HepG2 (cell line): ENCODE data around the gene ICE1. TPM values are rescaled to one million over a fixed set of nuclear protein-coding genes. Genes with fewer than 3 reads are reported as not detected.

Source experiments
- ARID2 ChIP-seq: sonication (generic); formaldehyde crosslinking; IDR thresholded peaks from 2 replicates; pipeline ENCODE4 v1.8.1; 2022; ENCODE audit warnings: mild to moderate bottlenecking, missing genetic modification reagents, borderline replicate concordance
- DNMT1 ChIP-seq: sonication (generic); formaldehyde crosslinking; IDR thresholded peaks from 2 replicates; pipeline ENCODE4 v1.5.1; 2020; ENCODE audit warnings: mild to moderate bottlenecking, missing genetic modification reagents
- HDAC6 ChIP-seq: fragments of 200-600 bp; sonication (generic); IDR thresholded peaks from 2 replicates; pipeline ENCODE4 v1.7.0; 2017; ENCODE audit warnings: mild to moderate bottlenecking, antibody characterized with exemption, low read length, low read depth
- HOXA9 ChIP-seq: sonication (generic); formaldehyde crosslinking; IDR thresholded peaks from 2 replicates; pipeline ENCODE4 v1.8.1; 2022; ENCODE audit warnings: missing genetic modification reagents, mild to moderate bottlenecking, moderate library complexity, borderline replicate concordance
- KLF12 ChIP-seq: sonication (generic); formaldehyde crosslinking; IDR thresholded peaks from 2 replicates; pipeline ENCODE4 v1.4.0; 2020; ENCODE audit warnings: missing genetic modification reagents, borderline replicate concordance
- KLF16 ChIP-seq, 2 experiments: sonication (generic) in 1 of 2; formaldehyde crosslinking in 1 of 2; IDR thresholded peaks; 2 replicates each; pipeline versions ENCODE4 v1.6.1 to v1.8.0; 2016 to 2023; ENCODE audit warnings: missing genetic modification reagents in 2 of 2, missing compliant biosample characterization in 1 of 2
- POLR2G ChIP-seq: fragments of 200-400 bp; formaldehyde crosslinking; IDR thresholded peaks from 2 replicates; pipeline ENCODE4 v1.6.1; 2018; ENCODE audit warnings: mild to moderate bottlenecking, low read depth, low read length, moderate library complexity
- SOX13 ChIP-seq, 3 experiments: fragments of 450-650 bp in 1 of 3; sonication (generic) in 1 of 3; formaldehyde crosslinking in 1 of 3; IDR thresholded peaks in 2 of 3; conservative IDR thresholded peaks in 1 of 3; 2 replicates each; pipeline versions ENCODE4 v1.5.0 to v1.6.1; 2016 to 2020; ENCODE audit warnings: antibody characterized with exemption in 1 of 3, mild to moderate bottlenecking in 1 of 3, missing compliant biosample characterization in 1 of 3, missing genetic modification reagents in 1 of 3, moderate library complexity in 1 of 3
- YEATS2 ChIP-seq: sonication (generic); formaldehyde crosslinking; IDR thresholded peaks from 2 replicates; pipeline ENCODE4 v1.4.0; 2020; ENCODE audit warnings: missing genetic modification reagents, borderline replicate concordance
- ZFP37 ChIP-seq: sonication (generic); formaldehyde crosslinking; IDR thresholded peaks from 2 replicates; pipeline ENCODE4 v1.4.0; 2020; ENCODE audit warnings: missing genetic modification reagents, borderline replicate concordance
- ZNF224 ChIP-seq: sonication (generic); formaldehyde crosslinking; IDR thresholded peaks from 2 replicates; pipeline ENCODE4 v1.5.0; 2020; ENCODE audit warnings: mild to moderate bottlenecking, missing genetic modification reagents
- ZNF274 ChIP-seq: sonication (generic); formaldehyde crosslinking; IDR thresholded peaks from 2 replicates; pipeline ENCODE4 v1.5.1; 2020; ENCODE audit warnings: mild to moderate bottlenecking, missing genetic modification reagents
- ZNF441 ChIP-seq: sonication (generic); formaldehyde crosslinking; IDR thresholded peaks from 2 replicates; pipeline ENCODE4 v1.7.0; 2021; ENCODE audit warnings: missing genetic modification reagents, borderline replicate concordance
- ZNF703 ChIP-seq: sonication (generic); formaldehyde crosslinking; IDR thresholded peaks from 2 replicates; pipeline ENCODE4 v1.5.1; 2020; ENCODE audit warnings: missing genetic modification reagents, mild to moderate bottlenecking, moderate library complexity, borderline replicate concordance
- ZNF709 ChIP-seq: sonication (generic); formaldehyde crosslinking; IDR thresholded peaks from 2 replicates; pipeline ENCODE4 v1.5.0; 2020; ENCODE audit warnings: mild to moderate bottlenecking, missing genetic modification reagents
- ZNF772 ChIP-seq: sonication (generic); formaldehyde crosslinking; IDR thresholded peaks from 2 replicates; pipeline ENCODE4 v1.5.0; 2020; ENCODE audit warnings: mild to moderate bottlenecking, missing genetic modification reagents
- ZNF839 ChIP-seq: sonication (generic); formaldehyde crosslinking; IDR thresholded peaks from 2 replicates; pipeline ENCODE4 v1.4.0; 2020; ENCODE audit warnings: missing genetic modification reagents, mild to moderate bottlenecking, borderline replicate concordance
- ZNF891 ChIP-seq: sonication (generic); formaldehyde crosslinking; IDR thresholded peaks from 2 replicates; pipeline ENCODE4 v1.5.0; 2020; ENCODE audit warnings: mild to moderate bottlenecking, missing genetic modification reagents
- polyA plus RNA-seq, 8 experiments: library from polyadenylated mRNA; depleted of rRNA in 3 of 8; stranded (reverse) in 7 of 8; unstranded in 1 of 8; fragments of >200 nt; fragmentation: Illumina TruSeq in 4 of 8; extraction: Trizol in 4 of 8; gene quantifications; 2 replicates each; pipeline versions ENCODE4 v1.2.1 to v1.2.3, GENCODE V29; 2011 to 2016; ENCODE audit warnings: low read depth in 4 of 8, missing spikeins in 1 of 8, mixed read lengths in 1 of 8; ENCODE audit not compliant: insufficient read depth in 1 of 8
- total RNA-seq, 5 experiments: library from RNA; depleted of rRNA; stranded (reverse); fragments of >200 nt; fragmentation: Illumina TruSeq; extraction: Trizol; gene quantifications; 2 replicates each; pipeline ENCODE4 v1.2.3, GENCODE V29; 2016; ENCODE audit warnings: low read depth in 1 of 5
- TF ChIP-seq, protein P1 (sequence below): sonication (generic); formaldehyde crosslinking; IDR thresholded peaks from 2 replicates; pipeline ENCODE4 v1.5.1; 2020; ENCODE audit warnings: missing genetic modification reagents, mild to moderate bottlenecking, borderline replicate concordance
- TF ChIP-seq, protein P2 (sequence below): sonication (generic); formaldehyde crosslinking; IDR thresholded peaks from 2 replicates; pipeline ENCODE4 v1.9.0; 2021; ENCODE audit warnings: missing genetic modification reagents, mild to moderate bottlenecking, borderline replicate concordance
- TF ChIP-seq, protein P3 (sequence below): sonication (generic); formaldehyde crosslinking; IDR thresholded peaks from 2 replicates; pipeline ENCODE4 v1.4.0; 2020; ENCODE audit warnings: mild to moderate bottlenecking, missing genetic modification reagents
- TF ChIP-seq, protein P4 (sequence below): sonication (generic); formaldehyde crosslinking; conservative IDR thresholded peaks from 2 replicates; pipeline ENCODE4 v1.8.0; 2022; ENCODE audit warnings: mild to moderate bottlenecking, moderate library complexity, missing genetic modification reagents

ICE1 gene
- total and polyA plus RNA-seq, 2 of the 13 experiments (the other 11 are each of a cell fraction or from before 2014, with no cell fraction given): 9.1 to 27.6 TPM

DNA sequence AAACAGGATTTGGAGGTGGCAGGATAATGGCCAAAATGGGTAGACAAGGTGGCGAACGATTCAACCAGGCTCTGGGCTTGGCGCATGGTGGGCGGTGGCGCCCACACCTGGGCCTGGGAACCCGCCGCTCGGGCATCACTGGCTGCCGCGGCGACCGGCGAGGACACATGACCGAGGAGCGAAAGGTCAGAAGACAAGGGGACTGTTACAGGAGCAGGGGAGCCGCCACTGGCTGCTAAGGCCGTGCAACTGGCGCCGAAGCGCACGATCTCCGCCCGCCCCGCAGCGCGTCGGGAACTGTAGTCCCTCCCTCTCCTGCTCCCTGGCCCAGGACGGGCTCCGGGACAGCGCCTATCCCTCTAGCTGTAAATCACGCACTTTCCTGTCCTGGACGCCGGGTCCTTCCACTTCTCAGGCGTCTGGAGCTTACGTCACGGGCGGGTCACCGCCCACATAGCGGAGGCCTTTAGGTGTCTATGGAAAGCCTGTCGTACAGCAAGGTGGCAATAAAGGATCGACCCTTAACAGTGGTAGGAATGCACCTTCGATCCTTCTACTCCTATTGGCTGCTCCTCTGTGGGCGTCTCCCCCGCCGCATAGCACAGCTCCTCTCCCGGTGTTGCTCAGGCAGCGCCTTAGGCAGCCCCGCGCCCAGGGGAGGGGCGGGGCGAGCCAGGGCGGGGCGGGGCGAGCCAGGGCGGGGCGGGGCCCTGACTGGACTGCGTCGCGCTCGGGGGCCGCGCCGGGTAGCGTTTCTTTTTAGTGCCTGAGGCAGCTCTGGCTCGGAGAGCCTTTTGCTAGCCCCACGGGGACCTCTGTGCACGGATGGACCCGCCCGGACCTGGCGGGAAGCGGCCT lies at the start of gene ICE1 (continued):
- TF ChIP-seq, protein P1, sequence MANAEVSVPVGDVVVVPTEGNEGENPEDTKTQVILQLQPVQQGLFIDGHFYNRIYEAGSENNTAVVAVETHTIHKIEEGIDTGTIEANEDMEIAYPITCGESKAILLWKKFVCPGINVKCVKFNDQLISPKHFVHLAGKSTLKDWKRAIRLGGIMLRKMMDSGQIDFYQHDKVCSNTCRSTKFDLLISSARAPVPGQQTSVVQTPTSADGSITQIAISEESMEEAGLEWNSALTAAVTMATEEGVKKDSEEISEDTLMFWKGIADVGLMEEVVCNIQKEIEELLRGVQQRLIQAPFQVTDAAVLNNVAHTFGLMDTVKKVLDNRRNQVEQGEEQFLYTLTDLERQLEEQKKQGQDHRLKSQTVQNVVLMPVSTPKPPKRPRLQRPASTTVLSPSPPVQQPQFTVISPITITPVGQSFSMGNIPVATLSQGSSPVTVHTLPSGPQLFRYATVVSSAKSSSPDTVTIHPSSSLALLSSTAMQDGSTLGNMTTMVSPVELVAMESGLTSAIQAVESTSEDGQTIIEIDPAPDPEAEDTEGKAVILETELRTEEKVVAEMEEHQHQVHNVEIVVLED: peak; percentile 94
- TF ChIP-seq, protein P2, sequence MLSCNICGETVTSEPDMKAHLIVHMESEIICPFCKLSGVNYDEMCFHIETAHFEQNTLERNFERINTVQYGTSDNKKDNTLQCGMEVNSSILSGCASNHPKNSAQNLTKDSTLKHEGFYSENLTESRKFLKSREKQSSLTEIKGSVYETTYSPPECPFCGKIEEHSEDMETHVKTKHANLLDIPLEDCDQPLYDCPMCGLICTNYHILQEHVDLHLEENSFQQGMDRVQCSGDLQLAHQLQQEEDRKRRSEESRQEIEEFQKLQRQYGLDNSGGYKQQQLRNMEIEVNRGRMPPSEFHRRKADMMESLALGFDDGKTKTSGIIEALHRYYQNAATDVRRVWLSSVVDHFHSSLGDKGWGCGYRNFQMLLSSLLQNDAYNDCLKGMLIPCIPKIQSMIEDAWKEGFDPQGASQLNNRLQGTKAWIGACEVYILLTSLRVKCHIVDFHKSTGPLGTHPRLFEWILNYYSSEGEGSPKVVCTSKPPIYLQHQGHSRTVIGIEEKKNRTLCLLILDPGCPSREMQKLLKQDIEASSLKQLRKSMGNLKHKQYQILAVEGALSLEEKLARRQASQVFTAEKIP (CRISPR knock-in tag): no peak
- TF ChIP-seq ZNF703 (CRISPR knock-in tag) (no peak), ZNF441 (CRISPR knock-in tag) (peak; percentile 81), SOX13 (IDR thresholded peaks at IDR 0.05) (no peak), SOX13 (CRISPR knock-in tag; conservative IDR thresholded peaks at IDR 0.05 in 1 of 2, IDR thresholded peaks at IDR 0.05 in 1 of 2) (peak in 1 of 2 experiments; percentile 36; a peak in 1 of 4 replicates), KLF16 (CRISPR knock-in tag; IDR thresholded peaks at IDR 0.05) (peak in 1 of 2 experiments; percentile 55; a peak in 1 of 4 replicates), ZNF274 (CRISPR knock-in tag) (0 out of 2 replicates have a peak, but pooled peaks have one; percentile 49), HDAC6 (peak; percentile 92; the same call in 1 of the 2 replicates), KLF12 (CRISPR knock-in tag) (0 out of 2 replicates have a peak, but pooled peaks have one; percentile 15), ZFP37 (CRISPR knock-in tag) (peak; percentile 42; the same call in 1 of the 2 replicates), POLR2G (peak; percentile 84), YEATS2 (CRISPR knock-in tag) (peak; percentile 89; the same call in 1 of the 2 replicates), DNMT1 (no peak), HOXA9 (CRISPR knock-in tag) (peak; percentile 100), ARID2 (CRISPR knock-in tag) (no peak), ZNF772 (CRISPR knock-in tag) (peak; percentile 15; the same call in 1 of the 2 replicates), ZNF891 (CRISPR knock-in tag) (peak; percentile 37; the same call in 1 of the 2 replicates), ZNF224 (CRISPR knock-in tag) (0 out of 2 replicates have a peak, but pooled peaks have one; percentile 65), ZNF709 (CRISPR knock-in tag) (peak; percentile 65; the same call in 1 of the 2 replicates), ZNF839 (CRISPR knock-in tag) (no peak)
- TF ChIP-seq, protein P3, sequence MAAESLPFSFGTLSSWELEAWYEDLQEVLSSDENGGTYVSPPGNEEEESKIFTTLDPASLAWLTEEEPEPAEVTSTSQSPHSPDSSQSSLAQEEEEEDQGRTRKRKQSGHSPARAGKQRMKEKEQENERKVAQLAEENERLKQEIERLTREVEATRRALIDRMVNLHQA (CRISPR knock-in tag): no peak
- TF ChIP-seq, protein P4, sequence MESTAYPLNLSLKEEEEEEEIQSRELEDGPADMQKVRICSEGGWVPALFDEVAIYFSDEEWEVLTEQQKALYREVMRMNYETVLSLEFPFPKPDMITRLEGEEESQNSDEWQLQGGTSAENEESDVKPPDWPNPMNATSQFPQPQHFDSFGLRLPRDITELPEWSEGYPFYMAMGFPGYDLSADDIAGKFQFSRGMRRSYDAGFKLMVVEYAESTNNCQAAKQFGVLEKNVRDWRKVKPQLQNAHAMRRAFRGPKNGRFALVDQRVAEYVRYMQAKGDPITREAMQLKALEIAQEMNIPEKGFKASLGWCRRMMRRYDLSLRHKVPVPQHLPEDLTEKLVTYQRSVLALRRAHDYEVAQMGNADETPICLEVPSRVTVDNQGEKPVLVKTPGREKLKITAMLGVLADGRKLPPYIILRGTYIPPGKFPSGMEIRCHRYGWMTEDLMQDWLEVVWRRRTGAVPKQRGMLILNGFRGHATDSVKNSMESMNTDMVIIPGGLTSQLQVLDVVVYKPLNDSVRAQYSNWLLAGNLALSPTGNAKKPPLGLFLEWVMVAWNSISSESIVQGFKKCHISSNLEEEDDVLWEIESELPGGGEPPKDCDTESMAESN (CRISPR knock-in tag): peak; percentile 60; the same call in 1 of the 2 replicates
